Suprapubic skin (tissue), 4 donors: ENCODE data around the gene SLC2A13. TPM values are rescaled to one million over a fixed set of nuclear protein-coding genes. Genes with fewer than 3 reads are reported as not detected.

Experiments
- DNase-seq, 2 donors: peaks; one replicate each; pipeline ENCODE4 v3.0.0-alpha.2; 2019; ENCODE audit warnings: low spot score in 2 of 2
- H3K27ac ChIP-seq: fragments of 200-600 bp; sonication (generic); one replicate; pipeline ENCODE4 v1.5.1; 2019
- H3K27me3 ChIP-seq: fragments of 200-600 bp; sonication (generic); one replicate; pipeline ENCODE4 v1.5.1; 2019
- H3K36me3 ChIP-seq: fragments of 200-600 bp; sonication (generic); one replicate; pipeline ENCODE4 v1.5.1; 2019
- H3K4me1 ChIP-seq: fragments of 200-600 bp; sonication (generic); one replicate; pipeline ENCODE4 v1.5.1; 2019
- H3K4me3 ChIP-seq: fragments of 200-600 bp; sonication (generic); one replicate; pipeline ENCODE4 v1.5.1; 2019; ENCODE audit warnings: mild to moderate bottlenecking
- H3K9me3 ChIP-seq: fragments of 200-600 bp; sonication (generic); one replicate; pipeline ENCODE4 v1.5.1; 2019
- CTCF ChIP-seq, 2 donors: fragments of 200-600 bp in 1 of 2; fragments of 450-650 bp in 1 of 2; sonication (generic) in 1 of 2; IDR thresholded peaks; one replicate each; pipeline ENCODE4 v1.5.1; 2016 to 2019; ENCODE audit warnings: antibody characterized with exemption in 2 of 2, mild to moderate bottlenecking in 1 of 2, moderate library complexity in 1 of 2
- EP300 ChIP-seq: sonication (generic); formaldehyde crosslinking; IDR thresholded peaks from one replicate; pipeline ENCODE4 v1.6.1; 2017; ENCODE audit warnings: antibody characterized with exemption
- POLR2A ChIP-seq, 2 donors: fragments of 450-650 bp; IDR thresholded peaks; one replicate each; pipeline ENCODE4 v1.6.1; 2017; ENCODE audit warnings: antibody characterized with exemption in 2 of 2, mild to moderate bottlenecking in 2 of 2, moderate library complexity in 2 of 2
- POLR2AphosphoS5 ChIP-seq, 3 donors: sonication (generic); formaldehyde crosslinking; IDR thresholded peaks; one replicate each; pipeline ENCODE4 v1.6.1; 2017; ENCODE audit warnings: antibody characterized with exemption in 3 of 3
- WGBS: methylation state at CpG from one replicate; pipeline ENCODE4 v1.1.5; 2018; 5-methylcytosine and 5-hydroxymethylcytosine counted together
- total RNA-seq, 4 donors: library from RNA; depleted of rRNA; stranded (reverse); fragments of >200 nt; gene quantifications; one replicate each; pipeline ENCODE4 v1.1.0, GENCODE V29; 2016

The SLC2A13 gene
- total RNA-seq, 4 donors from 2014 or later = 10.4 to 14.1 (median 13.4) TPM

- H3K27me3 ChIP-seq = no peaks in the 10 kb centered on the region
- no peak overlapping the region for H3K27ac ChIP-seq
- H3K36me3 ChIP-seq = no peaks in the 10 kb centered on the region
- 72% methylated on average over 10 of the region's 10 CpGs for WGBS
- no peak for DNase-seq
- no peak overlapping the region for H3K4me3 ChIP-seq
- no peak for TF ChIP-seq EP300
- TF ChIP-seq CTCF (IDR thresholded peaks at IDR 0.05) = no peak
- TF ChIP-seq POLR2AphosphoS5 (IDR thresholded peaks at IDR 0.05) = no peak
- TF ChIP-seq POLR2A (IDR thresholded peaks at IDR 0.05) = no peak
- no peaks in the 10 kb centered on the region for H3K9me3 ChIP-seq
- no peaks in the 10 kb centered on the region for H3K4me1 ChIP-seq
These were observed 41.2 kb upstream of the SLC2A13 start for GRCh38 chr12:40146800-40147797.

- Histone ChIP-seq H3K36me3 (no peaks in the 10 kb centered on the region), H3K4me3 (no peak overlapping the region), H3K9me3 (no peaks in the 10 kb centered on the region), H3K4me1 (no peaks in the 10 kb centered on the region), H3K27ac (no peak overlapping the region), H3K27me3 (no peaks in the 10 kb centered on the region)
- DNase-seq = no peak
- WGBS = 54% methylated on average over 1 of the region's 1 CpG
- no peak for TF ChIP-seq POLR2AphosphoS5 (IDR thresholded peaks at IDR 0.05)
- no peak for TF ChIP-seq EP300
- no peak for TF ChIP-seq CTCF (IDR thresholded peaks at IDR 0.05)
- no peak for TF ChIP-seq POLR2A (IDR thresholded peaks at IDR 0.05)
These were observed 40.0 kb upstream of the SLC2A13 start for GRCh38 chr12:40145896-40146295.

GRCh38 chr12:40144023-40144422 lies 38.1 kb upstream of the SLC2A13 start:
- Histone ChIP-seq H3K4me3 (no peak overlapping the region), H3K36me3 (no peaks in the 10 kb centered on the region), H3K4me1 (no peaks in the 10 kb centered on the region), H3K27me3 (no peaks in the 10 kb centered on the region), H3K27ac (no peak overlapping the region), H3K9me3 (no peaks in the 10 kb centered on the region)
- whole genome bisulfite sequencing = 48% methylated on average over 1 of the region's 1 CpG
- TF ChIP-seq CTCF (IDR thresholded peaks at IDR 0.05) (no peak), POLR2AphosphoS5 (IDR thresholded peaks at IDR 0.05) (no peak), EP300 (no peak), POLR2A (IDR thresholded peaks at IDR 0.05) (no peak)
- DNase-seq = no peak

- Histone ChIP-seq H3K27me3 (no peaks in the 10 kb centered on the region), H3K36me3 (no peaks in the 10 kb centered on the region), H3K9me3 (no peaks in the 10 kb centered on the region), H3K27ac (no peak overlapping the region), H3K4me1 (no peaks in the 10 kb centered on the region), H3K4me3 (no peak overlapping the region)
- DNase-seq = no peak
- 27% methylated on average over 4 of the region's 4 CpGs for WGBS
- TF ChIP-seq CTCF (IDR thresholded peaks at IDR 0.05) = no peak
- TF ChIP-seq POLR2A (IDR thresholded peaks at IDR 0.05) = no peak
- TF ChIP-seq EP300 = no peak
- TF ChIP-seq POLR2AphosphoS5 (IDR thresholded peaks at IDR 0.05) = no peak
These were observed 36.3 kb upstream of the SLC2A13 start for GRCh38 chr12:40142001-40142744.

- Histone ChIP-seq H3K36me3 (no peaks in the 10 kb centered on the region), H3K4me1 (no peaks in the 10 kb centered on the region), H3K27me3 (no peaks in the 10 kb centered on the region), H3K9me3 (no peaks in the 10 kb centered on the region), H3K27ac (no peak overlapping the region), H3K4me3 (no peak overlapping the region)
- no peak for TF ChIP-seq POLR2A (IDR thresholded peaks at IDR 0.05)
- TF ChIP-seq POLR2AphosphoS5 (IDR thresholded peaks at IDR 0.05) = no peak
- TF ChIP-seq EP300 = no peak
- no peak for TF ChIP-seq CTCF (IDR thresholded peaks at IDR 0.05)
- WGBS = 85% methylated on average over 2 of the region's 2 CpGs
- no peak for DNase-seq
These were observed 32.6 kb upstream of the SLC2A13 start for GRCh38 chr12:40138526-40138925.
